Activated CD4-positive, alpha-beta T cell treated with anti-CD3 and anti-CD28 coated beads for 48 hours (primary cell): ENCODE results near the gene NECTIN3.

Source experiments
- DNase-seq: peaks from one replicate; pipeline ENCODE4 v3.0.0-alpha.2; 2020

NECTIN3 gene

DNA sequence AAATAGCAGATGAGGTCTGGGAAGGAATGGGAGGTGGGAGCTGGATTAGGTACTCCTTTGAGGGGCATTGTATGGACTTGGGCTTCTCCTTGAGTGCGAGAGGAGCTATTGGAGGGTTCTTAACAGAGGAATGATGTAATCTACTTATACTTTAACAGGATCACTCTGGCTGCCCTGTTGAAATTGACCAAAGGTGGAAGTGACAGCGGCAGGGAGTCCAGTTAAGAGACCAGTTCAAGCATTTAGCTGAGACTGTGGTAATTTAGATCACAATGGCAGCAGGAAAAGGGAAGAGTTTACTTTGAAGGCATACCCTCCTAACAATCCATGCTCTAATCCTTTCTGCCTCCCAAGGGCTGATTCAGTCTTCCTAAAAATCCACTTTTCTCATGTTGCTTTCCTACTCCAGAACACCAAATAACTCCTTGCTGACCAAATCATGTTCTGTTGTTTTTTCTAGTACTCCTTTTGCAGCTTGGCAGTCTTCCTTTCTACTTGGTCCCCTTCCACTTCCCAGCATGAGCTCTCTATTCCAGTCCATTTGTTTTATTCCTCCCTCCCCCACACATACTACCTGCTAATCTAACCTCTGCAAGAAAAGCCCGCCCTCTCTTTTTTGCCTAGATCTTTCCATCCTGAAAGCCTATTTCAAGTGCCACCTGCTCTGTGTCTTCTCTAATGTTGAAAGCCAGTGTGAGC lies 139.4 kb downstream of the NECTIN3 start:
- no peak for DNase-seq

DNA sequence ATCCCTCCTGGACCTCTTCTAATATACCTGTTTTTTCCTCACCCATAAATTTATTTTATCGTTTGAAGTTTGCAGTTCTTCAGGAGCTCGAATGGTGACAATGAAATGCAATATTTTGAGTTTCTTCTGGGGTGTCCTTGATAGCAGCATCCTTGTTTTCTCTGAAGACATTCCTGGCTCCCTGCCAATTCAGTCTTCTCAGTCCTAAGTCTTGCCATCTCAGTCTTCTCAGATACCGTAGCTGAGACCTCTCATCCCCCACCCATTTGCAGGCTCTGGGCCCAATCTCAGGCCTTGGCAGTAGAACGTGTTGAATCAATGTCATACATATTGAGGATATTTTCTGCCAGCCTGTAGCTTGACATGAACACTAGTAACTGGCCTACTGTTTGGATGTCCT lies 140.9 kb downstream of the NECTIN3 start:
- DNase-seq = no peak

GRCh38 chr3:111215481-111215880 lies 143.9 kb downstream of the NECTIN3 start:
- DNase-seq = no peak

DNA sequence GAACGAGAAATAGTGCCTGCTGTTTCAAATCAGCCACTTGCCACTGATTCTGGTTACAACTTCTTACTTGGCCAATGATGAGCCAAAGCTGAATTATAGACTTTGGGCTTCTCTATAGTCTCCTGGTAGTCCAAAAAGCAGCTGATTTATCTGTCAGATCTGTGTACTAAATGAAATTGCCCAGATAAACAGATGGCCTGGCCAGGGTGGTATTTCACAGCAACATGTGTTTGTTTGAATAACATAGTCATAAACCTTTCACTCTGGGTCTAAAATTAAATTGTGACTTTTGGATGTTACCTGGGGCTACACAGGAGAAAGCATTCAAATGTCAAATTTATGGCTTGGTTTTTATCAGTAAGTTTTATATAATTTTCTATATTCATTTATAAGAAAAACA lies 147.0 kb downstream of the NECTIN3 start:
- no peak for DNase-seq

DNA sequence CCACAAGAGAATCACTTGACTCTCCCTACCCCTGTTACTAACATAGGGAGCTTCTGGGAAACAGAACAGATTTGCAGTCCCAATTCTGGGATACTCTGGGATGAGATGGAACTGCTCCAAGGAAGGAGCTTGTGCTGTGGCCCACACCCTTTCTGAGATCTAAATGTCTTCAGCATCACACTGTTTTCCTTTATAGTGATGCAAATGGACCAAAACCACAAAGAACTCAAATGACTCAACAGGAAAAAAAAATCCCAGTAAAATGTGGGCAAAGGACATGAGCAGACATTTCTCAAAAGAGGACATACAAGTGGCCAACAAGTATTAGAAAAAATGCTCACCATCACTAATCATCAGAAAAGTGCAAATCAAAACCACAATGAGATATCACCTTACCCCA lies 155.6 kb downstream of the NECTIN3 start:
- DNase-seq = no peak

DNA sequence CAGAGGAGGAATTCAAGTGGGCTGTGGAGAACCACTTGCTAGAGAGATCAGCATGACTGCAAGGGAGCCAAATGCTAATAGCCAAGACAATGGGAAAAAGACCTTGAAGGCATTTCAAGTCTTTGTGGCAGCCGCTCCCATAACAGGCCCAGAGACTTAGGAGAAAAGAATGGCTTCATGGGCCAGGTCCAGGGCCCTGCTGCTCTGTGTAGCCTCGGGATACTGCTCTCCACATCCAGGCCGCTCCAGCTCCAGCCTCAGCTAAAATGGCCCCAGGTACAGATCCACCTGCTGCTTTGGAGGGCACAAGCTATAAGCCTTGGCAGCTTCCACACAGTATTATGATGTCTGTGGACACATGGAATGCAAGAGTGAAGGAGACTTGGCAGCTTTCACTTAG lies 157.7 kb downstream of the NECTIN3 start:
- DNase-seq = no peak

DNA sequence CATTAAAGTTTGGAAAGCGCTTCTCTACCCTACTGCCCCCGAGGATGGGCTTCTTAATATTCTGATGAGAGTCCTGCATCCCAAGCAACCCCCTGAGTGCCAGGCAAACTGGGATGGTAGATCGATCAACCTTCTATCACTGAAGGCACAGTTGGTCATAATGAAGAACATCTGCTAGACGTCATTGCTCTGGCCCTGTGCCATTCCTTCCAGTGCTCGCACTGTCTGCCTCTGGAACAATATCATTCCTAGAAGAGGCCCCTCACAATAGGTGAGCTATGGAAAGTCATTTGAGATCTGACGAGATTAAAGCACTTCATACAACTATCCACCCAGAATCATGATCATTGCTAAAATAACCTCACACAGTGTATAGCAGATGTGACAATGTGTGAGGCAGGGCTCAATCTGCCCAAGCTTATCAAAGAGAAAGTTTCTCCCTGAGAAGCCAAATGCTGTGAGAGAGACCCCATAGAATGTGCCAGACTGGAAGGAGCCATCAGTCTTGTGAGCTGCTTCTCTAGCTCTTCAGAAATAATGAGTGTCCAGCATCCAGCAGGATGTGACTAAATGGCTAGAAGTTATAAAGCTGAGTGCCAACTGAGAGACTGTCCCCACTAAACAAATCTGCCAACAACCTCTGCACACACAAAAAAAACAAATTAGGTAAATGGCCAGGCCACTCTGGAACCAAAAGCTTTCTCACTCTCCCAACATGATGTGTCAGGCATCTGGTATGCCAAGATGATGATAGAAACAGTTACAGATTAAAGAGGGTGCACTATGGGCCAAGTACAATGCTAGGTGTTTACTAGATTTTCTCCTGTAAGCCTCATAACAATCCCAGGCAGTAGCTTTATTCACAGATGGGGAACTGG lies 165.5 kb downstream of the NECTIN3 start:
- DNase-seq = no peak

GRCh38 chr3:111237946-111238345 lies 166.3 kb downstream of the NECTIN3 start:
- no peak for DNase-seq

DNA sequence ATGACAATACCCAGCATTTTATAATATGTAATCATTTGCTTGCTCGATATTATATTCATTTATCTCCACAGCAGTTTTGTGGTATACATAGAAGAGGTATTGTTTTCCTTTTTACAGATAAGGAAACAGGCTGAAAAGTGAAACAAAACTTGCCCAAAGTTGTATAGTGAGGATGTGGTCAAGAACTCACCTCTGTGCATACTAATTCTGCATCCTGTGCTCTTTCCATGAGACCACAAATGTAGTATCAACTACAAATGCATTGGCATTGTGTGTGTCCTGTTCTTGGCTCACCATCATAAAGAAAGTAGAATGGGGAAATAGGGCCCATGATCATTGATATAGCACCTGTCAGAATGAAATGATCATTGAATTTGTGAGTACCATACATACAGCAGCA lies 167.3 kb downstream of the NECTIN3 start:
- no peak for DNase-seq

GRCh38 chr3:111241960-111242359 lies 170.3 kb downstream of the NECTIN3 start:
- DNase-seq = no peak
